SJCRH30 (cell line): ENCODE data around the gene CFAP90. TPM values are rescaled to one million over a fixed set of nuclear protein-coding genes. Genes with fewer than 3 reads are reported as not detected.

Source experiments
- DNase-seq, 2 experiments: peaks; one replicate each; pipeline ENCODE4 v3.0.0-alpha.2; 2015 to 2020
- H3K27ac ChIP-seq: fragments of 250-450 bp; sonication (Bioruptor Pico); 2 replicates; pipeline ENCODE4 v1.5.1; 2020; ENCODE audit warnings: mild to moderate bottlenecking, moderate library complexity
- H3K27me3 ChIP-seq: fragments of 250-450 bp; sonication (Bioruptor Pico); 2 replicates; pipeline ENCODE4 v1.5.1; 2020; ENCODE audit warnings: mild to moderate bottlenecking, moderate library complexity
- H3K36me3 ChIP-seq: fragments of 250-450 bp; sonication (Bioruptor Pico); 2 replicates; pipeline ENCODE4 v1.5.1; 2020; ENCODE audit warnings: mild to moderate bottlenecking, moderate library complexity
- H3K4me1 ChIP-seq: fragments of 250-450 bp; sonication (Bioruptor Pico); 2 replicates; pipeline ENCODE4 v1.5.1; 2020; ENCODE audit warnings: mild to moderate bottlenecking, moderate library complexity
- H3K4me3 ChIP-seq: fragments of 250-450 bp; sonication (Bioruptor Pico); 2 replicates; pipeline ENCODE4 v1.5.1; 2020; ENCODE audit warnings: mild to moderate bottlenecking, moderate library complexity
- H3K9me3 ChIP-seq: fragments of 250-450 bp; sonication (Bioruptor Pico); replicated peaks from 2 replicates; pipeline ENCODE4 v1.5.1; 2020; ENCODE audit warnings: mild to moderate bottlenecking, moderate library complexity
- total RNA-seq: library from RNA; depleted of rRNA; stranded (reverse); fragments of >200 nt; shearing (Covaris generic); gene quantifications from 2 replicates; pipeline ENCODE4 v1.2.3, GENCODE V29; 2014

Gene CFAP90
- total RNA-seq, 1 experiment from 2014 or later = not detected

DNA sequence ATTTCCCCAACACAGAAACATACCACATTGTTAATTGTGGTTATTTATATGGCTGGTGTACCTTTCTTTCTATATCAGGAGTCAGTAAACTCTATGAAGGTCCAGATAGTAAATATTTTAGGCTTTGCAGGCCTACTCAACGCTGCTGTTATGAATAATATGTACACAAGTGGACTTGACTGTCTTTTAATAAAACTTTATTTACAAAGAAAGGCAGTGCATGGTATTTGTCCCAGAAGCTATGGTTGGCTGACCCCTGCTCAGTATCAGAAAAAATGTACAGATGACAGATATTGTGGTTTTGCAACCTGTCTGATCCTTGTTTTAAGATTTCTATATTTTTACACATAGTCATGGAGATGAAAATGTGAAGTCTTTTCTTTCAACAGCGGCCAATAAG is 23.7 kb upstream of the CFAP90 start:
- H3K27ac ChIP-seq = no peak overlapping the region
- no peaks in the 10 kb centered on the region for H3K27me3 ChIP-seq
- no peak overlapping the region for H3K4me3 ChIP-seq
- DNase-seq = no peak
- no peaks in the 10 kb centered on the region for H3K9me3 ChIP-seq
- H3K36me3 ChIP-seq = peaks cover 16% of the 10 kb centered on the region
- 0 out of 2 replicates have a peak, but pooled peaks cover 2% of the 10 kb centered on the region for H3K4me1 ChIP-seq

GRCh38 chr5:7873216-7873615 is 22.3 kb upstream of the CFAP90 start:
- Histone ChIP-seq H3K4me1 (0 out of 2 replicates have a peak, but pooled peaks cover 2% of the 10 kb centered on the region), H3K4me3 (no peak overlapping the region), H3K36me3 (peaks cover 12% of the 10 kb centered on the region), H3K27ac (no peak overlapping the region), H3K9me3 (no peaks in the 10 kb centered on the region), H3K27me3 (no peaks in the 10 kb centered on the region)
- no peak for DNase-seq

- no peaks in the 10 kb centered on the region for H3K27me3 ChIP-seq
- 0 out of 2 replicates have a peak, but pooled peaks cover 2% of the 10 kb centered on the region for H3K4me1 ChIP-seq
- no peak overlapping the region for H3K4me3 ChIP-seq
- H3K36me3 ChIP-seq = peaks cover 12% of the 10 kb centered on the region
- no peak for DNase-seq
- no peaks in the 10 kb centered on the region for H3K9me3 ChIP-seq
- no peak overlapping the region for H3K27ac ChIP-seq
These were observed 21.7 kb upstream of the CFAP90 start for GRCh38 chr5:7872517-7873130.

DNA sequence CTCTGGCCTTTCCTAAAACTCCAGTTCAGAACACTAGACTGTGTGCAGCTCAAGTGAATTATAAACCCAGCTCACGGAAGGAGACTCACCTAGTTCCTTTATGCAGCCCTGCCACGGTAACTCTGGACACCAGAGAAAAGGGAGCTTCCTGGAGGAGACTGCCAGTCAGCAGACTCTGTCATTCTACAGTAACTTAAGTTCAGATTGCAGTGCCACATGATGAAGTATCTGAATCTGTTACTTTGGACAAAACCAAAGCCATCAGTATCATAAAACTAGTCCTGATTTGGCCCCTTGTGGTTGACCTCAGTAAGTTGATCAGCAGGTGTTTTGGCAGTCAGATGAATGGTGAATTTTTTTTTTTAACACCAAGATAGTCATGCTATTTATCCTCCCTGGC is 20.7 kb upstream of the CFAP90 start:
- Histone ChIP-seq H3K36me3 (peaks cover 9% of the 10 kb centered on the region), H3K4me1 (0 out of 2 replicates have a peak, but pooled peaks cover 2% of the 10 kb centered on the region), H3K9me3 (no peaks in the 10 kb centered on the region), H3K27ac (no peak overlapping the region), H3K27me3 (no peaks in the 10 kb centered on the region), H3K4me3 (no peak overlapping the region)
- DNase-seq = no peak

DNA sequence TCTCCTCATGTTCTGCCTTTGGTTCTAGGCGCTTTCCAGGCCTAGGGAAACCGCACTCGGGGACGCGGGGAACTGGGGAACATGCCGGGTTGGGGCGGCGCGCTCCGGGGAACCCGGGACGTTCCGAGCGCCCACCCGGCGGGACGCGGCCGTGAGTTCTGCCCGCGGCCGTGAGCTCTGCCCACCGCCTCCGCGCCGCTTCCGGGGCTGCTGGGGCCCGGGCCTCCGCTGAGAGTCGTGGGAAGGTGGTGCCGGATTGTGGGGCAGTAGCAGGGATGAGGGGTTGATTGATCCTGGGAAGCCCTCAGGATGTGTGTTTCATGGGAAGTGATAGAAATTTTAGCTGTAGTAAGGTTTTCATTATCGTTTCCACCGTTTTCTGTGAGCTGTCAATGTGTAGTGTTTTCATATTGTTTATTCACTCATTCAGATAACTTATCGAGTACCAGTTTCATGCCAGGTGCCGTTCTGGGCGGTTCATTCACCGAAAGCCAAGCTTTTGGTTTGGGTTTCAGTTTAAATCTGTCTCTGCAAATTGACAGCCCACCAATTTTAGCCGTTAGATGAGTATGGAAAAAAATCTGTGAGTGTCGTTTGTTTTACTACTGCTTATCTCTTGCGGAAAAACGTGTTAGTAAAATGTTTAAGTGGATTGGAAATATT is 18.7 kb upstream of the CFAP90 start:
- peak overlapping the region; percentile 98 for H3K4me3 ChIP-seq
- H3K27ac ChIP-seq = peak overlapping the region; percentile 69
- peaks cover 2% of the 10 kb centered on the region for H3K36me3 ChIP-seq
- peak in 1 of 2 experiments; percentile 15 for DNase-seq
- H3K9me3 ChIP-seq = no peaks in the 10 kb centered on the region
- H3K27me3 ChIP-seq = no peaks in the 10 kb centered on the region
- H3K4me1 ChIP-seq = 0 out of 2 replicates have a peak, but pooled peaks cover 2% of the 10 kb centered on the region

GRCh38 chr5:7868773-7869473 is 18.0 kb upstream of the CFAP90 start, which contains the start of the genes FASTKD3 and MTRR:
TSS of gene FASTKD3 (minus strand) at chr5:7869031. CDS start at chr5:7868083, 948 bp downstream.
TSS of gene MTRR (plus strand) at chr5:7869148. CDS start at chr5:7870795, 1,647 bp downstream.
- 0 out of 2 replicates have a peak, but pooled peaks cover 2% of the 10 kb centered on the region for H3K4me1 ChIP-seq
- no peaks in the 10 kb centered on the region for H3K9me3 ChIP-seq
- peak within 1 kb of the TSS; percentile 98 for H3K4me3 ChIP-seq
- H3K27ac ChIP-seq = peak within 1 kb of the TSS; percentile 69
- DNase-seq = peak; percentile 86 to 90
- H3K27me3 ChIP-seq = no peaks in the 10 kb centered on the region
- H3K36me3 ChIP-seq = peaks cover 4% of the 10 kb centered on the region

GRCh38 chr5:7868427-7868772 is 17.5 kb upstream of the CFAP90 start:
- Histone ChIP-seq H3K27me3 (no peaks in the 10 kb centered on the region), H3K4me3 (peak overlapping the region; percentile 98), H3K9me3 (no peaks in the 10 kb centered on the region), H3K36me3 (peaks cover 4% of the 10 kb centered on the region), H3K4me1 (0 out of 2 replicates have a peak, but pooled peaks cover 2% of the 10 kb centered on the region), H3K27ac (peak overlapping the region; percentile 69)
- DNase-seq = no peak

- Histone ChIP-seq H3K4me3 (no peak overlapping the region), H3K36me3 (peaks cover 4% of the 10 kb centered on the region), H3K9me3 (no peaks in the 10 kb centered on the region), H3K27me3 (no peaks in the 10 kb centered on the region), H3K27ac (no peak overlapping the region), H3K4me1 (0 out of 2 replicates have a peak, but pooled peaks cover 2% of the 10 kb centered on the region)
- DNase-seq = no peak
These were observed 16.3 kb upstream of the CFAP90 start for GRCh38 chr5:7867260-7867659.

GRCh38 chr5:7866196-7866595 is 15.3 kb upstream of the CFAP90 start:
- DNase-seq = no peak
- H3K4me1 ChIP-seq = 0 out of 2 replicates have a peak, but pooled peaks cover 2% of the 10 kb centered on the region
- no peaks in the 10 kb centered on the region for H3K27me3 ChIP-seq
- H3K9me3 ChIP-seq = no peaks in the 10 kb centered on the region
- H3K27ac ChIP-seq = no peak overlapping the region
- H3K36me3 ChIP-seq = peaks cover 4% of the 10 kb centered on the region
- H3K4me3 ChIP-seq = no peak overlapping the region

DNA sequence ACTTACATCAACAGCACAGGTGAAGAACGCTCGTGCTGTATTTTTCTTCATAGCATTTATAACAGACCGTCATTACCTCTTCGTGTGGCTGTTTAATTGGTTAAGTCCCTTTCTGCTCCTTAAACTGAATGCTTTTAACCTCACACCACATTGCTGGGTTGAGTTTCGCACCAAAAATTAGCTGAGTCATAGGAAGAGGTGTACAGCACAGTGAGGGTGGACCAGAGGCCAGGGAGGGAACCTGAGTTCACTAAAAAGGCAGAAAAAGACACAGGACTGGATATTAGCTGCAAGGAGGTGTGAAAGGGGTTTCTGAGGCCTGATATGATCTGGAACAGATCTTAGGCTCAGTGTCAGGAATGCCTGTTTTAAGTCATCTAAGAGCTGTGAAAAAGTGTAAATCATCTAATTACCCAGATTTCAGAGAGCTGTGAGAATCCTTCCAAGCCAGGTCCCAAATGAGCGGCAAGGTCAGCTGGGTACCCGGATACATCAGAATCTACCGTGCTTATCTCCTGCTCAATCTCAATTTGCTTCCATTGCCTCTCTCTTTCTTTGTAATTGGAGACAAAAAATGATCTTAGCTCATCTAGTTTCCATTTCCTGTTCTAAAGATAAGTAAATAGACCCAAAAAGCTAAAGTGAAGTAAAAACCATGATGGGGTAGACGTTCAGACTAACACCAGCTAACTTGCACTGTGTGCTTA is 7.1 kb upstream of the CFAP90 start:
- H3K27ac ChIP-seq = no peak overlapping the region
- no peaks in the 10 kb centered on the region for H3K27me3 ChIP-seq
- H3K36me3 ChIP-seq = peaks cover 10% of the 10 kb centered on the region; the same call in 1 of the 2 replicates
- DNase-seq = no peak
- H3K4me1 ChIP-seq = no peaks in the 10 kb centered on the region
- no peak overlapping the region for H3K4me3 ChIP-seq
- no peaks in the 10 kb centered on the region for H3K9me3 ChIP-seq

- H3K9me3 ChIP-seq = no peaks in the 10 kb centered on the region
- no peaks in the 10 kb centered on the region for H3K4me1 ChIP-seq
- H3K27me3 ChIP-seq = no peaks in the 10 kb centered on the region
- H3K27ac ChIP-seq = no peak overlapping the region
- H3K36me3 ChIP-seq = peaks cover 10% of the 10 kb centered on the region; the same call in 1 of the 2 replicates
- no peak overlapping the region for H3K4me3 ChIP-seq
- DNase-seq = no peak
These were observed 6.4 kb upstream of the CFAP90 start for GRCh38 chr5:7857361-7857760.

DNA sequence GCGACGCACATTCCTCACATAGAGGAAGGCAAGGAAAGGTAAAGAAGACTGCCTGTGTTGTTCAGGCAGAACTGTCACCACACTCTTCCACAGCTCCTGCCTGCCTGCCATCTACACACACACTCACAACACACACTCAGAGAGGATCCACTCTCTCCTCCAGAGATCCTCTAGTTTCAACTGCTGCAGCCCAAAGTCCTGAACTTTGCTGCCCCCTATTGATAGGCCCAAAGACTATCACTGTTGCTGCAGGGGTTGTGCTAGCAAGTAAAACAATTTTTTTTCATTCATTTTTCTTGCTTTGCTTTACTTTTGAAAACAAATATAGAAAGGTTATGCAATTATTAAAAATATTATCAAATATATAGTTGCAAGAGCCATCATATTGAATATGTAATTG is 5.9 kb upstream of the CFAP90 start:
- no peaks in the 10 kb centered on the region for H3K9me3 ChIP-seq
- H3K36me3 ChIP-seq = peaks cover 10% of the 10 kb centered on the region; the same call in 1 of the 2 replicates
- H3K4me1 ChIP-seq = no peaks in the 10 kb centered on the region
- no peaks in the 10 kb centered on the region for H3K27me3 ChIP-seq
- DNase-seq = peak; percentile 51 to 77
- no peak overlapping the region for H3K4me3 ChIP-seq
- no peak overlapping the region for H3K27ac ChIP-seq

DNA sequence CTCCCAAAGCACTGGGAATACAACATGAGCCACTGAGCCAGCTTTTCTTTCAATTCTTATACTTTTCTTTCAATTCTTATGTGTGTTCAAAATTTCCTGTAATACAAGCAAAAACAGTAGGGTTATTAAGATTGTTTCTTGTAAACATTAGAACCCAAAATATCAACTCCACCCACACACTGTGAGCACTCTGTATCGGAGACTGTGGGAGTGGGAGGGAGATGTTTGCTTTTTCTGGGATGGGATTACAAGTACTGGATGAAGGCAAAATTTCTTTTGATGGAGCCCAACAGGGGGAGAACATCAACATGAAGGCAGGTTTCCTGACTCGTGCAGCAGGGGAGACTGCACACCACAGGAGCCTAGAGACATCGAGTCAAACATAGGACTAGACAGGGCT is 4.7 kb upstream of the CFAP90 start:
- H3K36me3 ChIP-seq = peaks cover 9% of the 10 kb centered on the region; the same call in 1 of the 2 replicates
- no peak overlapping the region for H3K27ac ChIP-seq
- no peak for DNase-seq
- H3K4me3 ChIP-seq = no peak overlapping the region
- no peaks in the 10 kb centered on the region for H3K4me1 ChIP-seq
- H3K27me3 ChIP-seq = no peaks in the 10 kb centered on the region
- no peaks in the 10 kb centered on the region for H3K9me3 ChIP-seq

GRCh38 chr5:7852988-7853387 is 2.1 kb upstream of the CFAP90 start:
- Histone ChIP-seq H3K27ac (no peak overlapping the region), H3K4me1 (peaks cover 2% of the 10 kb centered on the region), H3K27me3 (no peaks in the 10 kb centered on the region), H3K36me3 (no peaks in the 10 kb centered on the region), H3K4me3 (no peak overlapping the region), H3K9me3 (no peaks in the 10 kb centered on the region)
- no peak for DNase-seq
